ENCODE measurements around the gene PRKD2. TPM values are rescaled to one million over a fixed set of nuclear protein-coding genes. Genes with fewer than 3 reads are reported as not detected.
"Not testable (repeated sequence)": the region's sequence is repeated elsewhere in the genome, so short reads cannot be mapped to it uniquely, and the experiment has no call there.

PRKD2 gene
- total RNA-seq, result 20.0 TPM
- polyA plus RNA-seq, result 109 TPM
- long read RNA-seq, donor 1, result 0 reads
- long read RNA-seq, donor 2, partial matches to known transcripts, result 9 of 20 reads
- long read RNA-seq, donor 2, other reads (novel, unspliced or antisense), result 0 of 20 reads
- long read RNA-seq, donor 3, partial matches to known transcripts, result 6 of 14 reads
- long read RNA-seq, donor 3, other reads (novel, unspliced or antisense), result 0 of 14 reads
- long read RNA-seq, donor 4, partial matches to known transcripts, result 0 of 2 reads
- long read RNA-seq, donor 4, other reads (novel, unspliced or antisense), result 0 of 2 reads
- long read RNA-seq, donor 5, partial matches to known transcripts, result 14 of 21 reads
- long read RNA-seq, donor 5, other reads (novel, unspliced or antisense), result 0 of 21 reads
- long read RNA-seq, donor 6, partial matches to known transcripts, result 0 of 4 reads
- long read RNA-seq, donor 6, other reads (novel, unspliced or antisense), result 0 of 4 reads
- long read RNA-seq, donor 7, partial matches to known transcripts, result 7 of 9 reads
- long read RNA-seq, donor 7, other reads (novel, unspliced or antisense), result 0 of 9 reads
- long read RNA-seq, donor 8, partial matches to known transcripts, result 0 of 1 reads
- long read RNA-seq, donor 8, other reads (novel, unspliced or antisense), result 0 of 1 reads
- long read RNA-seq, donor 9, partial matches to known transcripts, result 0 of 4 reads
- long read RNA-seq, donor 9, other reads (novel, unspliced or antisense), result 0 of 4 reads
- long read RNA-seq, donor 10, partial matches to known transcripts, result 0 of 1 reads
- long read RNA-seq, donor 10, other reads (novel, unspliced or antisense), result 0 of 1 reads

- Histone ChIP-seq H3K27me3 (ENCODE audit: control insufficient read depth in 2 of 2, insufficient read depth in 1 of 2, low read length in 1 of 2) (no peaks in the 10 kb centered on the region), H3K4me3 (ENCODE audit: low read length in 2 of 2) (peak within 1 kb of the TSS; percentile 93 to 96), H3K4me1 (ENCODE audit: control insufficient read depth in 2 of 2, insufficient read depth in 2 of 2, low read length in 2 of 2) (peaks cover 20 to 49% of the 10 kb centered on the region in 2 donors), H3K9me3 (ENCODE audit: control insufficient read depth in 2 of 2, insufficient read depth in 1 of 2, low read length in 1 of 2) (no peaks in the 10 kb centered on the region), H3K36me3 (ENCODE audit: control insufficient read depth in 2 of 2, insufficient read depth in 2 of 2, low read length in 1 of 2) (peaks cover 33 to 35% of the 10 kb centered on the region in 2 donors), H3K27ac (ENCODE audit: low read depth in 1 of 2, low read length in 1 of 2) (peak within 1 kb of the TSS; percentile 97)
- 2% methylated on average over 52 of the region's 52 CpGs for WGBS
- peak in 7 of 9 donors; percentile 76 to 92 (median 85) for DNase-seq (ENCODE audit: low read depth in 6 of 9, low spot score in 9 of 9)
Measured at GRCh38 chr19:46717034-46717715, at the start of gene PRKD2. PRKD2 (minus strand) TSS chr19:46717114; CDS start chr19:46716370, 744 bp downstream.

- Histone ChIP-seq H3K4me1 (ENCODE audit: control insufficient read depth in 2 of 2, insufficient read depth in 2 of 2, low read length in 2 of 2) (no peaks in the 10 kb centered on the region), H3K4me3 (ENCODE audit: low read length in 2 of 2) (no peak overlapping the region), H3K9me3 (ENCODE audit: control insufficient read depth in 2 of 2, insufficient read depth in 1 of 2, low read length in 1 of 2) (no peaks in the 10 kb centered on the region), H3K36me3 (ENCODE audit: control insufficient read depth in 2 of 2, insufficient read depth in 2 of 2, low read length in 1 of 2) (no peaks in the 10 kb centered on the region), H3K27ac (ENCODE audit: low read depth in 1 of 2, low read length in 1 of 2) (no peak overlapping the region), H3K27me3 (ENCODE audit: control insufficient read depth in 2 of 2, insufficient read depth in 1 of 2, low read length in 1 of 2) (no peaks in the 10 kb centered on the region)
- 96% methylated on average over 11 of the region's 11 CpGs for WGBS
- no peak for DNase-seq (ENCODE audit: low read depth in 6 of 9, low spot score in 9 of 9)
Measured at GRCh38 chr19:46764817-46765291, 47.9 kb upstream of the PRKD2 start.

- no peaks in the 10 kb centered on the region for H3K9me3 ChIP-seq (ENCODE audit: control insufficient read depth in 2 of 2, insufficient read depth in 1 of 2, low read length in 1 of 2)
- H3K4me1 ChIP-seq (ENCODE audit: control insufficient read depth in 2 of 2, insufficient read depth in 2 of 2, low read length in 2 of 2), result peaks cover 0 to 2% of the 10 kb centered on the region in 2 donors
- WGBS, result 91% methylated on average over 6 of the region's 6 CpGs
- H3K4me3 ChIP-seq (ENCODE audit: low read length in 2 of 2), result no peak overlapping the region
- H3K36me3 ChIP-seq (ENCODE audit: control insufficient read depth in 2 of 2, insufficient read depth in 2 of 2, low read length in 1 of 2), result peaks cover 0 to 6% of the 10 kb centered on the region in 2 donors
- no peak for DNase-seq (ENCODE audit: low read depth in 6 of 9, low spot score in 9 of 9)
- no peak overlapping the region for H3K27ac ChIP-seq (ENCODE audit: low read depth in 1 of 2, low read length in 1 of 2)
- H3K27me3 ChIP-seq (ENCODE audit: control insufficient read depth in 2 of 2, insufficient read depth in 1 of 2, low read length in 1 of 2), result no peaks in the 10 kb centered on the region
Measured at GRCh38 chr19:46762245-46762890, 45.5 kb upstream of the PRKD2 start.

GRCh38 chr19:46761418-46761831, 44.5 kb upstream of the PRKD2 start:
- peaks cover 0 to 6% of the 10 kb centered on the region in 2 donors for H3K4me1 ChIP-seq (ENCODE audit: control insufficient read depth in 2 of 2, insufficient read depth in 2 of 2, low read length in 2 of 2)
- H3K27ac ChIP-seq (ENCODE audit: low read depth in 1 of 2, low read length in 1 of 2), result no peak overlapping the region
- H3K4me3 ChIP-seq (ENCODE audit: low read length in 2 of 2), result no peak overlapping the region
- 88% methylated on average over 5 of the region's 5 CpGs for WGBS
- H3K9me3 ChIP-seq (ENCODE audit: control insufficient read depth in 2 of 2, insufficient read depth in 1 of 2, low read length in 1 of 2), result no peaks in the 10 kb centered on the region
- H3K27me3 ChIP-seq (ENCODE audit: control insufficient read depth in 2 of 2, insufficient read depth in 1 of 2, low read length in 1 of 2), result no peaks in the 10 kb centered on the region
- H3K36me3 ChIP-seq (ENCODE audit: control insufficient read depth in 2 of 2, insufficient read depth in 2 of 2, low read length in 1 of 2), result peaks cover 8 to 9% of the 10 kb centered on the region in 2 donors
- DNase-seq (ENCODE audit: low read depth in 6 of 9, low spot score in 9 of 9), result no peak

- H3K4me1 ChIP-seq (ENCODE audit: control insufficient read depth in 2 of 2, insufficient read depth in 2 of 2, low read length in 2 of 2); H3K27ac ChIP-seq (ENCODE audit: low read depth in 1 of 2, low read length in 1 of 2); H3K4me3 ChIP-seq (ENCODE audit: low read length in 2 of 2); H3K9me3 ChIP-seq (ENCODE audit: control insufficient read depth in 2 of 2, insufficient read depth in 1 of 2, low read length in 1 of 2); H3K27me3 ChIP-seq (ENCODE audit: control insufficient read depth in 2 of 2, insufficient read depth in 1 of 2, low read length in 1 of 2); DNase-seq (ENCODE audit: low read depth in 6 of 9, low spot score in 9 of 9): not testable (repeated sequence)
- WGBS, result 93% methylated on average over 4 of the region's 4 CpGs
- H3K36me3 ChIP-seq (ENCODE audit: control insufficient read depth in 2 of 2, insufficient read depth in 2 of 2, low read length in 1 of 2), result peaks cover 9 to 13% of the 10 kb centered on the region in 2 donors
Measured at GRCh38 chr19:46760897-46761296, 44.0 kb upstream of the PRKD2 start.

- no peaks in the 10 kb centered on the region for H3K27me3 ChIP-seq (ENCODE audit: control insufficient read depth in 2 of 2, insufficient read depth in 1 of 2, low read length in 1 of 2)
- no peak for DNase-seq (ENCODE audit: low read depth in 6 of 9, low spot score in 9 of 9)
- peaks cover 9 to 15% of the 10 kb centered on the region in 2 donors for H3K36me3 ChIP-seq (ENCODE audit: control insufficient read depth in 2 of 2, insufficient read depth in 2 of 2, low read length in 1 of 2)
- WGBS, result 96% methylated on average over 5 of the region's 5 CpGs
- H3K27ac ChIP-seq (ENCODE audit: low read depth in 1 of 2, low read length in 1 of 2), result peak overlapping the region in 1 of 2 donors; percentile 69
- H3K9me3 ChIP-seq (ENCODE audit: control insufficient read depth in 2 of 2, insufficient read depth in 1 of 2, low read length in 1 of 2), result no peaks in the 10 kb centered on the region
- H3K4me1 ChIP-seq (ENCODE audit: control insufficient read depth in 2 of 2, insufficient read depth in 2 of 2, low read length in 2 of 2), result peaks cover 0 to 6% of the 10 kb centered on the region in 2 donors
- no peak overlapping the region for H3K4me3 ChIP-seq (ENCODE audit: low read length in 2 of 2)
Measured at GRCh38 chr19:46760363-46760762, 43.4 kb upstream of the PRKD2 start.

GRCh38 chr19:46759817-46760333, 43.0 kb upstream of the PRKD2 start:
- peaks cover 0 to 6% of the 10 kb centered on the region in 2 donors for H3K4me1 ChIP-seq (ENCODE audit: control insufficient read depth in 2 of 2, insufficient read depth in 2 of 2, low read length in 2 of 2)
- H3K27ac ChIP-seq (ENCODE audit: low read depth in 1 of 2, low read length in 1 of 2), result no peak overlapping the region
- peaks cover 9 to 15% of the 10 kb centered on the region in 2 donors for H3K36me3 ChIP-seq (ENCODE audit: control insufficient read depth in 2 of 2, insufficient read depth in 2 of 2, low read length in 1 of 2)
- peak in 1 of 9 donors; percentile 19 for DNase-seq (ENCODE audit: low read depth in 6 of 9, low spot score in 9 of 9)
- no peaks in the 10 kb centered on the region for H3K9me3 ChIP-seq (ENCODE audit: control insufficient read depth in 2 of 2, insufficient read depth in 1 of 2, low read length in 1 of 2)
- no peaks in the 10 kb centered on the region for H3K27me3 ChIP-seq (ENCODE audit: control insufficient read depth in 2 of 2, insufficient read depth in 1 of 2, low read length in 1 of 2)
- 91% methylated on average over 7 of the region's 7 CpGs for WGBS
- no peak overlapping the region for H3K4me3 ChIP-seq (ENCODE audit: low read length in 2 of 2)

- Histone ChIP-seq H3K9me3 (ENCODE audit: control insufficient read depth in 2 of 2, insufficient read depth in 1 of 2, low read length in 1 of 2) (no peaks in the 10 kb centered on the region), H3K4me1 (ENCODE audit: control insufficient read depth in 2 of 2, insufficient read depth in 2 of 2, low read length in 2 of 2) (peaks cover 0 to 6% of the 10 kb centered on the region in 2 donors), H3K4me3 (ENCODE audit: low read length in 2 of 2) (no peak overlapping the region), H3K27ac (ENCODE audit: low read depth in 1 of 2, low read length in 1 of 2) (no peak overlapping the region), H3K36me3 (ENCODE audit: control insufficient read depth in 2 of 2, insufficient read depth in 2 of 2, low read length in 1 of 2) (peaks cover 9 to 15% of the 10 kb centered on the region in 2 donors), H3K27me3 (ENCODE audit: control insufficient read depth in 2 of 2, insufficient read depth in 1 of 2, low read length in 1 of 2) (no peaks in the 10 kb centered on the region)
- no peak for DNase-seq (ENCODE audit: low read depth in 6 of 9, low spot score in 9 of 9)
- WGBS, result 87% methylated on average over 6 of the region's 6 CpGs
Measured at GRCh38 chr19:46759206-46759605, 42.3 kb upstream of the PRKD2 start.
